ENCODE measurements around the gene FAM234A. TPM values are rescaled to one million over a fixed set of nuclear protein-coding genes. Genes with fewer than 3 reads are reported as not detected.
"Not testable (repeated sequence)": the region's sequence is repeated elsewhere in the genome, so short reads cannot be mapped to it uniquely, and the experiment has no call there.

FAM234A gene
- total RNA-seq, 2 experiments from 2014 or later, result 26.9 to 31.5 TPM

GRCh38 chr16:209359-209758, 25.3 kb upstream of the FAM234A start:
- not testable (repeated sequence) for H3K27ac Mint-ChIP-seq

GRCh38 chr16:211631-212180, 22.9 kb upstream of the FAM234A start:
- H3K9me3 Mint-ChIP-seq, DNase-seq, H3K27me3 Mint-ChIP-seq, H3K4me3 Mint-ChIP-seq, POLR2A ChIA-PET, H3K27ac Mint-ChIP-seq, H3K4me1 Mint-ChIP-seq, CTCF ChIA-PET: not testable (repeated sequence)
- peaks cover 36% of the 10 kb centered on the region for H3K36me3 Mint-ChIP-seq (ENCODE audit: low read depth)

More at GRCh38 chr16:209359-209758, 25.3 kb upstream of the FAM234A start:
- not testable (repeated sequence) for H3K4me1 Mint-ChIP-seq, H3K27me3 Mint-ChIP-seq, H3K9me3 Mint-ChIP-seq, DNase-seq, H3K4me3 Mint-ChIP-seq
- H3K36me3 Mint-ChIP-seq (ENCODE audit: low read depth), result peaks cover 43% of the 10 kb centered on the region
- ChIA-PET CTCF (interaction anchor here (1.3 kb wide), 1 partner anchor 102 kb away, joined by 4 read pairs; no protein-coding TSS in a partner anchor), POLR2A (interaction anchor here (1.7 kb wide), 1 partner anchor 102 kb away, joined by 3 read pairs; no protein-coding TSS in a partner anchor)

- POLR2A ChIA-PET, result interaction anchor here (0.8 kb wide), 1 partner anchor 16 kb away, joined by 5 read pairs; the partner anchor contains the start of gene LUC7L
Observed at GRCh38 chr16:212999-213398, 21.6 kb upstream of the FAM234A start.

GRCh38 chr16:220021-220420, 14.6 kb upstream of the FAM234A start:
- POLR2A ChIA-PET, result interaction anchor here (1.1 to 1.3 kb wide), 2 partner anchors 8 to 143 kb away, joined by 3 read pairs; no protein-coding TSS in a partner anchor
- Mint-ChIP-seq H3K36me3 (ENCODE audit: low read depth) (peaks cover 37% of the 10 kb centered on the region), H3K27me3 (no peaks in the 10 kb centered on the region), H3K4me3 (no peak overlapping the region), H3K27ac (no peak overlapping the region), H3K4me1 (peaks cover 10% of the 10 kb centered on the region), H3K9me3 (no peaks in the 10 kb centered on the region)
- CTCF ChIA-PET, result no interaction called here
- no peak for DNase-seq

More at GRCh38 chr16:212999-213398, 21.6 kb upstream of the FAM234A start:
- Mint-ChIP-seq H3K9me3 (no peaks in the 10 kb centered on the region), H3K27me3 (no peaks in the 10 kb centered on the region), H3K36me3 (ENCODE audit: low read depth) (peaks cover 36% of the 10 kb centered on the region), H3K4me1 (no peaks in the 10 kb centered on the region), H3K27ac (no peak overlapping the region), H3K4me3 (no peak overlapping the region)
- DNase-seq, result no peak
- CTCF ChIA-PET, result no interaction called here

GRCh38 chr16:228151-228851, 6.3 kb upstream of the FAM234A start:
- POLR2A ChIA-PET, result interaction anchor here (0.7 to 2.0 kb wide), 18 partner anchors 9 to 197 kb away, joined by 3 to 8 read pairs (median 3); partner anchors contain the start of genes HBQ1 and MPG

GRCh38 chr16:228852-229730, 5.5 kb upstream of the FAM234A start, which contains the start of gene LUC7L:
Gene LUC7L (minus strand): TSS chr16:229449. CDS start chr16:229339, 110 bp downstream.
- Mint-ChIP-seq H3K4me1 (peaks cover 34% of the 10 kb centered on the region), H3K27me3 (no peaks in the 10 kb centered on the region), H3K36me3 (ENCODE audit: low read depth) (peaks cover 30% of the 10 kb centered on the region), H3K27ac (peak within 1 kb of the TSS; percentile 87), H3K9me3 (no peaks in the 10 kb centered on the region), H3K4me3 (peak within 1 kb of the TSS; percentile 83)
- ChIA-PET CTCF (interaction anchor here (0.7 to 2.6 kb wide), 5 partner anchors 122 to 190 kb away, joined by 3 to 13 read pairs (median 4); partner anchors contain the start of gene AXIN1), POLR2A (interaction anchor here (0.7 to 2.0 kb wide), 17 partner anchors 10 to 196 kb away, joined by 3 to 8 read pairs (median 3); partner anchors contain the start of genes HBQ1, MPG, POLR3K and SNRNP25)
- DNase-seq, result peak; percentile 86

More at GRCh38 chr16:228151-228851, 6.3 kb upstream of the FAM234A start:
- Mint-ChIP-seq H3K27me3 (no peaks in the 10 kb centered on the region), H3K27ac (peak overlapping the region; percentile 87), H3K9me3 (no peaks in the 10 kb centered on the region), H3K4me3 (peak overlapping the region; percentile 83), H3K4me1 (peaks cover 32% of the 10 kb centered on the region), H3K36me3 (ENCODE audit: low read depth) (peaks cover 30% of the 10 kb centered on the region)
- DNase-seq, result peak; percentile 41
- CTCF ChIA-PET, result interaction anchor here (0.7 to 2.6 kb wide), 9 partner anchors 95 to 190 kb away, joined by 3 to 13 read pairs (median 4); partner anchors contain the start of gene AXIN1

GRCh38 chr16:229731-230281, 4.8 kb upstream of the FAM234A start:
- ChIA-PET POLR2A (interaction anchor here (0.9 to 2.0 kb wide), 10 partner anchors 10 to 195 kb away, joined by 3 to 8 read pairs (median 3); partner anchors contain the start of genes MPG, POLR3K and SNRNP25), CTCF (interaction anchor here (1.3 to 2.6 kb wide), 2 partner anchors 123 to 133 kb away, joined by 4 to 13 read pairs; partner anchors contain the start of gene AXIN1)
- DNase-seq, result no peak
- peak overlapping the region; percentile 83 for H3K4me3 Mint-ChIP-seq
- no peaks in the 10 kb centered on the region for H3K27me3 Mint-ChIP-seq
- H3K36me3 Mint-ChIP-seq (ENCODE audit: low read depth), result peaks cover 30% of the 10 kb centered on the region
- H3K9me3 Mint-ChIP-seq, result no peaks in the 10 kb centered on the region
- H3K27ac Mint-ChIP-seq, result peak overlapping the region; percentile 57
- H3K4me1 Mint-ChIP-seq, result peaks cover 38% of the 10 kb centered on the region

GRCh38 chr16:230351-230750, 4.3 kb upstream of the FAM234A start:
- H3K9me3 Mint-ChIP-seq, H3K27me3 Mint-ChIP-seq, DNase-seq, H3K4me3 Mint-ChIP-seq, H3K27ac Mint-ChIP-seq: not testable (repeated sequence)
- Mint-ChIP-seq H3K4me1 (peaks cover 42% of the 10 kb centered on the region), H3K36me3 (ENCODE audit: low read depth) (peaks cover 27% of the 10 kb centered on the region)
- CTCF ChIA-PET, result interaction anchor here (1.3 to 2.6 kb wide), 2 partner anchors 122 to 133 kb away, joined by 4 to 13 read pairs; partner anchors contain the start of gene AXIN1
- POLR2A ChIA-PET, result interaction anchor here (0.9 to 1.0 kb wide), 2 partner anchors 12 to 91 kb away, joined by 3 read pairs; no protein-coding TSS in a partner anchor

GRCh38 chr16:230949-231348, 3.7 kb upstream of the FAM234A start:
- CTCF ChIA-PET, result no interaction called here
- H3K9me3 Mint-ChIP-seq, result no peaks in the 10 kb centered on the region

GRCh38 chr16:239948-240277, 5.3 kb downstream of the FAM234A start:
- CTCF ChIA-PET, result interaction anchor here (0.6 to 0.7 kb wide), 2 partner anchors 16 to 22 kb away, joined by 3 read pairs; no protein-coding TSS in a partner anchor
- H3K9me3 Mint-ChIP-seq, result no peaks in the 10 kb centered on the region
- H3K27ac Mint-ChIP-seq, result no peak overlapping the region

More at GRCh38 chr16:230949-231348, 3.7 kb upstream of the FAM234A start:
- H3K4me1 Mint-ChIP-seq, result peaks cover 43% of the 10 kb centered on the region
- POLR2A ChIA-PET, result interaction anchor here (1.6 kb wide), 1 partner anchor 121 kb away, joined by 3 read pairs; no protein-coding TSS in a partner anchor
- H3K27ac Mint-ChIP-seq, result no peak overlapping the region
- no peaks in the 10 kb centered on the region for H3K27me3 Mint-ChIP-seq
- DNase-seq, result no peak
- H3K4me3 Mint-ChIP-seq, result no peak overlapping the region
- H3K36me3 Mint-ChIP-seq (ENCODE audit: low read depth), result peaks cover 21% of the 10 kb centered on the region

GRCh38 chr16:240559-240958, 5.9 kb downstream of the FAM234A start:
- Mint-ChIP-seq H3K9me3 (no peaks in the 10 kb centered on the region), H3K27me3 (no peaks in the 10 kb centered on the region), H3K4me3 (no peak overlapping the region), H3K4me1 (peaks cover 24% of the 10 kb centered on the region), H3K27ac (no peak overlapping the region), H3K36me3 (ENCODE audit: low read depth) (peaks cover 3% of the 10 kb centered on the region)
- ChIA-PET CTCF (interaction anchor here (0.6 to 0.7 kb wide), 2 partner anchors 16 to 60 kb away, joined by 3 read pairs; no protein-coding TSS in a partner anchor), POLR2A (interaction anchor here (1.6 kb wide), 1 partner anchor 13 kb away, joined by 6 read pairs; no protein-coding TSS in a partner anchor)
- DNase-seq, result no peak

More at GRCh38 chr16:239948-240277, 5.3 kb downstream of the FAM234A start:
- H3K4me1 Mint-ChIP-seq, result peaks cover 31% of the 10 kb centered on the region
- H3K27me3 Mint-ChIP-seq, result no peaks in the 10 kb centered on the region
- H3K4me3 Mint-ChIP-seq, result no peak overlapping the region
- DNase-seq, result no peak
- H3K36me3 Mint-ChIP-seq (ENCODE audit: low read depth), result peaks cover 3% of the 10 kb centered on the region
- POLR2A ChIA-PET, result interaction anchor here (0.6 to 1.6 kb wide), 3 partner anchors 11 to 78 kb away, joined by 3 to 6 read pairs (median 3); partner anchors contain the start of gene LUC7L
